ENCODE results near the gene NRIP1.

Gene NRIP1

DNA sequence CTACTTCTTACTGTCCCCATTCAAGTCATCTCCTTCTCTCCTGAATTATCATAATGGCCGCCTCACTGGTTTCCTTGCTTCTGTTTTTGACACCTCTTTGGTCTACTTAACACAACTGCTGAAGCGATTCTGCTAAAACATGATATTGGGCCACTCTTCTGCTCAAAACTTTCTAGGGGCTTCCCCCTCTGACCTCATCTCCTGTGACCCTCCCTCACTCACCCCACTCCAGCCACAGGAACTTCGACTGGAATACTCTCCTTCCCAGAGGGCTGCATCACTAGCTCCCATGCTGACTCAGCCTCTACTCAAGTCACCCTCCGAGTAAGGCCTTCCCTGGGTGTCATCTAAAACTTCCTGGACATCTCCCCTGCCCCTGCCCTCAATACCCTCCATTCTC lies 35.7 kb downstream of the NRIP1 start:
- TF ChIP-seq, protein P1, sequence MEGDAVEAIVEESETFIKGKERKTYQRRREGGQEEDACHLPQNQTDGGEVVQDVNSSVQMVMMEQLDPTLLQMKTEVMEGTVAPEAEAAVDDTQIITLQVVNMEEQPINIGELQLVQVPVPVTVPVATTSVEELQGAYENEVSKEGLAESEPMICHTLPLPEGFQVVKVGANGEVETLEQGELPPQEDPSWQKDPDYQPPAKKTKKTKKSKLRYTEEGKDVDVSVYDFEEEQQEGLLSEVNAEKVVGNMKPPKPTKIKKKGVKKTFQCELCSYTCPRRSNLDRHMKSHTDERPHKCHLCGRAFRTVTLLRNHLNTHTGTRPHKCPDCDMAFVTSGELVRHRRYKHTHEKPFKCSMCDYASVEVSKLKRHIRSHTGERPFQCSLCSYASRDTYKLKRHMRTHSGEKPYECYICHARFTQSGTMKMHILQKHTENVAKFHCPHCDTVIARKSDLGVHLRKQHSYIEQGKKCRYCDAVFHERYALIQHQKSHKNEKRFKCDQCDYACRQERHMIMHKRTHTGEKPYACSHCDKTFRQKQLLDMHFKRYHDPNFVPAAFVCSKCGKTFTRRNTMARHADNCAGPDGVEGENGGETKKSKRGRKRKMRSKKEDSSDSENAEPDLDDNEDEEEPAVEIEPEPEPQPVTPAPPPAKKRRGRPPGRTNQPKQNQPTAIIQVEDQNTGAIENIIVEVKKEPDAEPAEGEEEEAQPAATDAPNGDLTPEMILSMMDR (IDR thresholded peaks at IDR 0.05), result no peak
- no peaks in the 10 kb centered on the region for H3K27me3 ChIP-seq
- peaks cover 0 to 10% (median 0%) of the 10 kb centered on the region in 4 donors for H3K4me1 ChIP-seq
- H3K4me3 ChIP-seq, result no peak overlapping the region
- no peaks in the 10 kb centered on the region for H3K9me3 ChIP-seq
- no peak for DNase-seq
- H3K36me3 ChIP-seq, result no peaks in the 10 kb centered on the region
- no peak overlapping the region for H3K27ac ChIP-seq
- intact Hi-C loops (cut with DNase I; ENCODE audit: low total_unique reads), result no loop called here

- Histone ChIP-seq H3K9me3 (no peaks in the 10 kb centered on the region), H3K36me3 (no peaks in the 10 kb centered on the region), H3K4me3 (no peak overlapping the region), H3K27ac (no peak overlapping the region), H3K27me3 (no peaks in the 10 kb centered on the region), H3K4me1 (peaks cover 0 to under 1% (median 0%) of the 10 kb centered on the region in 4 donors)
- intact Hi-C loops (cut with DNase I; ENCODE audit: low total_unique reads), result no loop called here
- DNase-seq, result no peak
- TF ChIP-seq, protein P1 (IDR thresholded peaks at IDR 0.05), result no peak
Measured at GRCh38 chr21:15028186-15028585, 36.6 kb downstream of the NRIP1 start.

DNA sequence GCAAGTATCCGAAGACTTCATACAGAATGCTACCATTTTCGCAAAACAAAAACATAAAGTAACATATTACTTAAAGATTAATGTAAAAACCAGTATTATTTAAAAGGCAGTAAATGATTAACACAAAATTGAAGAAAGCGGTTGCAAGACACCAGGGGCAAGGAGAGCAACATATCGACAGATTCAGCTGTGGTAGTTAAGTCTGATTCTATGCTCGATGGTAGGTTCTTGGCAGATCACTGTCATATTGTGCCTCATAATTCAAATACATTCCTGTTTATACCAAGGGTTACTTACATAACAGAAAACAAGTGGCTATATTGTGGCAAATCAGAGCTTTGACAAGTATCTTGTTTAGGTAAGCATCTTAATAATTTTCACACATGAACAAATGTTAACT lies 37.7 kb downstream of the NRIP1 start:
- DNase-seq, result no peak
- intact Hi-C loops (cut with DNase I; ENCODE audit: low total_unique reads), result no loop called here
- Histone ChIP-seq H3K27me3 (no peaks in the 10 kb centered on the region), H3K9me3 (no peaks in the 10 kb centered on the region), H3K36me3 (no peaks in the 10 kb centered on the region), H3K4me1 (no peaks in the 10 kb centered on the region), H3K4me3 (no peak overlapping the region), H3K27ac (no peak overlapping the region)
- TF ChIP-seq, protein P1 (IDR thresholded peaks at IDR 0.05), result no peak

DNA sequence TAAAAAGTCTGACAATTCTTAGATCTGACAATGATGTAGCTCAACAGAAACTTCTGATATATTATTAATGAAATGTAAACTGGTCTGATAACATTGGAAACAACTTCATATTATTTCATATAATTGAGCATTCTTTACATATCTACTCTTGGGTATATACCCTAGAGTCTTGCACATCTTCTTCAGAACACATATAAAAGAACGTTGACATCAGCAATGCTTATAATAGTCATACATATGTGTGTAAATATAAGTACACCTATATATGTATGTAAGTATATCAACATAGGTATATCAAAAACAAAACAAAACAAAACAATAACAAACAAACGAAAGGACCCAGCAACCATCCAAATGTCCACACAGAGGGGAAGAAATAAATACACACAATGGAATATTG lies 38.4 kb downstream of the NRIP1 start:
- no peaks in the 10 kb centered on the region for H3K4me1 ChIP-seq
- no peaks in the 10 kb centered on the region for H3K9me3 ChIP-seq
- H3K27me3 ChIP-seq, result no peaks in the 10 kb centered on the region
- H3K27ac ChIP-seq, result no peak overlapping the region
- no peak overlapping the region for H3K4me3 ChIP-seq
- intact Hi-C loops (cut with DNase I; ENCODE audit: low total_unique reads), result no loop called here
- no peak for DNase-seq
- TF ChIP-seq, protein P1 (IDR thresholded peaks at IDR 0.05), result no peak
- H3K36me3 ChIP-seq, result no peaks in the 10 kb centered on the region

DNA sequence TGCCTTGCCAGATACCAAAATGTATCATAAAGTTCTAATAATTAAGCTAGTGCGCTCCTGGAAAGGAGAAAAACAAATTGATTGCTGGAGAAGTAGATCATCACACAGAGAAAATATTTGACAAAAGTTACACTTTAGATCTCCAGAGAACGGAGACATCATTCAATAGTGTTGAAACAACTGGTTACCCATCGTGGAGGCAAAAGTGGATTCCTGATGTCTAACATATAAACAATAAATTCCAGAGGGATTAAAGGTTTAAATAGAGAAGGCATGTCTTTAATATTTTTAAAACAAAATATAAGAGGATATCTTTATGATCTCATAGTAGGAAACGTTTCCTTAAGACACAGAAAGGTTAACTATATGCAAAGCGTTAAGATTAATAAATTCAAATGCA lies 41.0 kb downstream of the NRIP1 start:
- intact Hi-C loops (cut with DNase I; ENCODE audit: low total_unique reads), result no loop called here
- Histone ChIP-seq H3K27ac (no peak overlapping the region), H3K36me3 (no peaks in the 10 kb centered on the region), H3K27me3 (no peaks in the 10 kb centered on the region), H3K4me1 (no peaks in the 10 kb centered on the region), H3K9me3 (no peaks in the 10 kb centered on the region), H3K4me3 (no peak overlapping the region)
- no peak for DNase-seq
- TF ChIP-seq, protein P1 (IDR thresholded peaks at IDR 0.05), result no peak

DNA sequence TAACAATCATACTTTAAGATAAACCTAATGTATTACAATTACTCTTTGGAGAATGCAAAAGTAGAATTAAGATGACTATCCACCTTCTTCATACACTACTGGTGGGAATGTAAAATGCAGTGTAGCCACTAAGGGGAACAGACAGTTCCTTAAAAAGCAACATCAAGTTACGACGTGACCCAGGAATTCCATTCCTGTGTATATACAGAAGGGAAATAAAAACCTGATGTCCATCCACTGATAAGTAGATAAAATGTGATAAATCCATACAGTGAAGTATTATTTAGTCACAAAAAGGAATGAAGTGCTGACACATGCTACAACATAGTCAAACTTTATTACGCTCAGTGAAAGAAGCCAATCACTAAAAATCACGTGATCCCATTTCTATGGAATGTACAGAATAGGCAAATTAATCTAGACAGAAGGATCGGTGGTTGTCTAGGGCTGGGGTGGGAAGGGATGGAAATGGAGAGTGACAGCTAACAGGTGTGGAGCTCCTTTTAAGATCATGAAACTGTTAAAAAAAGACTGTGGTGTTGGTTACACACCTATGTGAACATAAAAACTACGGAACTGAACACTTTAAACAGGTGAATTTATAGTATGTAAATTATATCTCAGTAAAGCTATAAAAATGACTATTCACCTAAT lies 42.1 kb downstream of the NRIP1 start:
- no peak for DNase-seq
- H3K4me1 ChIP-seq, result no peaks in the 10 kb centered on the region
- H3K27me3 ChIP-seq, result no peaks in the 10 kb centered on the region
- TF ChIP-seq, protein P1 (IDR thresholded peaks at IDR 0.05), result no peak
- H3K36me3 ChIP-seq, result no peaks in the 10 kb centered on the region
- no peak overlapping the region for H3K4me3 ChIP-seq
- intact Hi-C loops (cut with DNase I; ENCODE audit: low total_unique reads), result no loop called here
- H3K9me3 ChIP-seq, result no peaks in the 10 kb centered on the region
- no peak overlapping the region for H3K27ac ChIP-seq
